IMR-90 (cell line): ENCODE measurements around the gene ST6GALNAC5. TPM values are rescaled to one million over a fixed set of nuclear protein-coding genes. Genes with fewer than 3 reads are reported as not detected.
"Not testable (repeated sequence)": the region's sequence is repeated elsewhere in the genome, so short reads cannot be mapped to it uniquely, and the experiment has no call there.

Source experiments
- ATAC-seq: fragments of 200-7000 bp; cut with Tn5 transposase; 2 replicates; pipeline ENCODE4 v1.9.1; 2020; ENCODE audit warnings: low read depth, mild to moderate bottlenecking, moderate library complexity
- BruUV-seq: library from RNA; stranded (reverse); fragments of 400-500 nt; replicated peaks from 2 replicates; lab custom pipeline; 2021; lab: Mats Ljungman, UMichigan
- CTCF ChIA-PET: fragments of 300-600 bp; formaldehyde crosslinking; extraction: SDS; loops from one replicate; lab custom pipeline; 2021; ENCODE audit warnings: antibody characterized with exemption; lab: Yijun Ruan, JAX
- POLR2A ChIA-PET: fragments of 300-600 bp; sonication (Branson Sonifier 250); formaldehyde crosslinking; loops from one replicate; lab custom pipeline; 2022; ENCODE audit warnings: antibody characterized with exemption; ENCODE audit not compliant: unreplicated experiment; lab: Charles Lee
- DNase-seq: peaks from one replicate; pipeline ENCODE4 v3.0.0; 2013
- H2AFZ ChIP-seq: replicated peaks from 2 replicates; pipeline ENCODE3; 2013; ENCODE audit warnings: low read length, mild to moderate bottlenecking; ENCODE audit not compliant: poor library complexity
- H2AK5ac ChIP-seq: 2 replicates; pipeline ENCODE4 v1.6.1; 2013; ENCODE audit warnings: low read depth, low read length, inconsistent platforms
- H2AK9ac ChIP-seq: replicated peaks from 2 replicates; pipeline ENCODE3; 2013; ENCODE audit warnings: mild to moderate bottlenecking, low read depth, low read length, moderate library complexity; ENCODE audit not compliant: poor library complexity
- H2BK120ac ChIP-seq: 2 replicates; pipeline ENCODE4 v1.6.1; 2013; ENCODE audit warnings: low read depth, low read length, inconsistent platforms
- H2BK15ac ChIP-seq: 3 replicates; pipeline ENCODE4 v1.6.1; 2013; ENCODE audit warnings: low read depth, low read length, inconsistent platforms
- H2BK20ac ChIP-seq: 2 replicates; pipeline ENCODE4 v1.6.1; 2013; ENCODE audit warnings: low read depth, mild to moderate bottlenecking, inconsistent platforms, low read length, moderate library complexity
- H2BK5ac ChIP-seq: 2 replicates; pipeline ENCODE4 v1.6.1; 2013; ENCODE audit warnings: mild to moderate bottlenecking, low read depth, low read length, inconsistent platforms; ENCODE audit not compliant: poor library complexity, severe bottlenecking
- H3K14ac ChIP-seq: replicated peaks from 2 replicates; pipeline ENCODE4 v1.6.1; 2013; ENCODE audit warnings: low read depth, low read length, inconsistent platforms
- H3K18ac ChIP-seq: 2 replicates; pipeline ENCODE4 v1.6.1; 2013; ENCODE audit warnings: low read depth, low read length, control low read depth
- H3K23ac ChIP-seq: 2 replicates; pipeline ENCODE4 v1.6.1; 2013; ENCODE audit warnings: low read depth, low read length, inconsistent platforms
- H3K27ac ChIP-seq: 2 replicates; pipeline ENCODE4 v1.5.1; 2013; ENCODE audit warnings: mild to moderate bottlenecking, control low read depth, low read length; ENCODE audit not compliant: insufficient read depth
- H3K27me3 ChIP-seq: 2 replicates; pipeline ENCODE4 v1.6.1; 2013; ENCODE audit warnings: low read length; ENCODE audit not compliant: control insufficient read depth, insufficient read depth
- H3K36me3 ChIP-seq: 2 replicates; pipeline ENCODE4 v1.6.1; 2013; ENCODE audit warnings: low read length, mixed read lengths; ENCODE audit not compliant: control insufficient read depth, insufficient read depth
- H3K4ac ChIP-seq: 2 replicates; pipeline ENCODE4 v1.6.1; 2013; ENCODE audit warnings: low read depth, low read length, inconsistent platforms
- H3K4me1 ChIP-seq: 2 replicates; pipeline ENCODE4 v1.6.1; 2013; ENCODE audit warnings: low read length, mixed read lengths; ENCODE audit not compliant: control insufficient read depth, insufficient read depth
- H3K4me2 ChIP-seq: 2 replicates; pipeline ENCODE4 v1.6.1; 2013; ENCODE audit warnings: low read depth, mild to moderate bottlenecking, control low read depth, low read length, moderate library complexity
- H3K4me3 ChIP-seq: 2 replicates; pipeline ENCODE4 v1.5.1; 2013; ENCODE audit warnings: low read depth, mild to moderate bottlenecking, control low read depth, low read length, moderate library complexity; ENCODE audit not compliant: insufficient read depth
- H3K56ac ChIP-seq: 2 replicates; pipeline ENCODE4 v1.6.1; 2013; ENCODE audit warnings: low read length, inconsistent platforms; ENCODE audit not compliant: insufficient read depth; ENCODE audit errors: extremely low read depth
- H3K79me1 ChIP-seq, 2 experiments: 2 replicates each; pipeline ENCODE4 v1.6.1; 2013; ENCODE audit warnings: low read length in 2 of 2, inconsistent platforms in 1 of 2, low read depth in 1 of 2
- H3K9ac ChIP-seq: 2 replicates; pipeline ENCODE4 v1.6.1; 2013; ENCODE audit warnings: low read depth, low read length, control low read depth
- H3K9me1 ChIP-seq: 2 replicates; pipeline ENCODE4 v1.6.1; 2013; ENCODE audit warnings: low read length, inconsistent platforms; ENCODE audit not compliant: insufficient read depth
- H3K9me3 ChIP-seq: 2 replicates; pipeline ENCODE4 v1.6.1; 2013; ENCODE audit warnings: low read length; ENCODE audit not compliant: control insufficient read depth, insufficient read depth
- H4K20me1 ChIP-seq: 2 replicates; pipeline ENCODE4 v1.6.1; 2013; ENCODE audit warnings: low read length, inconsistent platforms; ENCODE audit not compliant: insufficient read depth
- H4K5ac ChIP-seq: 2 replicates; pipeline ENCODE4 v1.6.1; 2013; ENCODE audit warnings: mild to moderate bottlenecking, low read depth, low read length, control low read depth
- H4K8ac ChIP-seq, 2 experiments: 2 replicates each; pipeline ENCODE4 v1.6.1; 2013; ENCODE audit warnings: low read depth in 2 of 2, low read length in 2 of 2, control low read depth in 1 of 2, inconsistent platforms in 1 of 2
- H4K91ac ChIP-seq: 2 replicates; pipeline ENCODE4 v1.6.1; 2013; ENCODE audit warnings: low read depth, low read length, inconsistent platforms; ENCODE audit not compliant: insufficient read depth
- dilution Hi-C: fragments of 300-500 bp; cut with HindIII; formaldehyde crosslinking; loops from one replicate; pipeline ENCODE4 v1.14.3; 2018; ENCODE audit warnings: low sequenced_read_pairs; ENCODE audit not compliant: unreplicated experiment
- in situ Hi-C: fragments of 300-500 bp; cut with MboI; formaldehyde crosslinking; loops from 3 replicates; pipeline ENCODE4 v1.14.3; 2019; ENCODE audit warnings: low sequenced_read_pairs, inconsistent platforms, mixed read lengths
- intact Hi-C: fragments of 100-400 bp; cut with micrococcal nuclease; formaldehyde crosslinking; loops from 2 replicates; pipeline ENCODE4 v1.10.0; 2022
- polyA plus RNA-seq, 3 experiments: library from polyadenylated mRNA; depleted of rRNA; stranded (reverse); fragments of >200 nt; gene quantifications; 2 replicates each; pipeline ENCODE4 v1.2.3, GENCODE V29; 2012; ENCODE audit warnings: low replicate concordance in 1 of 3
- total RNA-seq: library from RNA; depleted of rRNA; stranded (reverse); fragments of >200 nt; gene quantifications from 2 replicates; pipeline ENCODE4 v1.2.3, GENCODE V29; 2012

ST6GALNAC5 gene
- total and polyA plus RNA-seq, 2 of the 4 experiments (the other 2 are of a cell fraction): 3.4 to 4.0 TPM

GRCh38 chr1:76822961-76823360, 44.3 kb upstream of the ST6GALNAC5 start:
- in situ Hi-C loops, H3K23ac ChIP-seq, H3K79me1 ChIP-seq, intact Hi-C loops, H3K56ac ChIP-seq, H4K5ac ChIP-seq, CTCF ChIA-PET, H2AFZ ChIP-seq, H3K9ac ChIP-seq, H2AK9ac ChIP-seq, H3K36me3 ChIP-seq, H3K4me3 ChIP-seq, H3K4ac ChIP-seq, H4K91ac ChIP-seq, H3K18ac ChIP-seq, H3K14ac ChIP-seq, POLR2A ChIA-PET, H3K9me3 ChIP-seq, H2BK20ac ChIP-seq, H4K20me1 ChIP-seq, ATAC-seq, H2BK120ac ChIP-seq, BruUV-seq, H2AK5ac ChIP-seq, H3K4me1 ChIP-seq, H3K27ac ChIP-seq, dilution Hi-C loops, H2BK15ac ChIP-seq, H2BK5ac ChIP-seq, H3K9me1 ChIP-seq, H3K27me3 ChIP-seq, DNase-seq, H3K4me2 ChIP-seq, H4K8ac ChIP-seq: not testable (repeated sequence)
